Kidney epithelial cell (primary cell): Measurements from ENCODE around the gene LBHD1. TPM values are rescaled to one million over a fixed set of nuclear protein-coding genes. Genes with fewer than 3 reads are reported as not detected.
"Not testable (repeated sequence)": the region's sequence is repeated elsewhere in the genome, so short reads cannot be mapped to it uniquely, and the experiment has no call there.

Source experiments
- DNase-seq: peaks from one replicate; pipeline ENCODE4 v3.0.0-alpha.2; 2010; ENCODE audit warnings: low read depth
- H3K27me3 ChIP-seq: 2 replicates; pipeline ENCODE4 v1.6.0; 2011; ENCODE audit warnings: low read length; ENCODE audit not compliant: control insufficient read depth, insufficient read depth
- H3K36me3 ChIP-seq: 2 replicates; pipeline ENCODE4 v1.5.1; 2011; ENCODE audit warnings: low read length; ENCODE audit not compliant: control insufficient read depth, insufficient read depth
- H3K4me3 ChIP-seq: 2 replicates; pipeline ENCODE4 v1.5.1; 2011; ENCODE audit warnings: low read depth, mild to moderate bottlenecking, control low read depth, low read length
- CTCF ChIP-seq: IDR thresholded peaks from 2 replicates; pipeline ENCODE4 v1.5.1; 2011; ENCODE audit warnings: mild to moderate bottlenecking, moderate library complexity, low read length, control low read depth, inconsistent platforms; ENCODE audit not compliant: insufficient read depth, poor library complexity, severe bottlenecking
- total RNA-seq: library from RNA; depleted of rRNA; stranded (reverse); fragments of >200 nt; gene quantifications from 2 replicates; pipeline ENCODE4 v1.2.3, GENCODE V29; 2015

Gene LBHD1
- total RNA-seq, 1 donor from 2014 or later, result 4.6 TPM

- no peak for TF ChIP-seq CTCF
- Histone ChIP-seq H3K27me3 (no peaks in the 10 kb centered on the region), H3K4me3 (no peak overlapping the region), H3K36me3 (peaks cover 2% of the 10 kb centered on the region)
- no peak for DNase-seq
These were observed 36.3 kb upstream of the LBHD1 start for GRCh38 chr11:62708392-62708791.

DNA sequence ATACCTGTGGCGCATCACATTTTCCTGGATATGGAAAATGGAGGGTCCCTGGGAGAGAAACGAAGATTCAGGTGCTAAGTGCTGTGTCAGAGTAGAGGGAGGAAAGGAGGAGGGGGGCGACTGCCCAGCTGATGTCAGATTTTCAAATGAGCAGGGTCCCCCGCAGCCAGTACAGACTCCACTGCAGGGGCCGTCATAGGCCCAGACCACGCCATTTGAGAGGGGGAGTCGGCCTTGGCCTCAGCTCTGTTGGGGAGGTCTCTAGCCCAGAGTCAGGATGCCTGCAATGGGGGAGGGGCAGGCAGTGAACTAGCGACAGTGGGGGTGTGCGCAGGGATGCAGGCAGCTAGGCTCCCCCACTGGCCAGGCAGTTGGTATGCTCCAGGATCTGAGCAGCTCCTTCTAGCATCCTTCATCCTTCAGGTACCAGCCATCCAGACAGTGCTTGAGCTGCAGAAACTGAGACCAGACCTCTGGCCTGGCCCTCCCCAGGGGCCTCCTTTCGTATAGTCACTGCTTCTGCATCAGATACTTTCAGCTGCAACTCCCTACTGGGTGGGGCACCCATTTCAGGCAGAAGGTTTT lies 35.3 kb upstream of the LBHD1 start, which contains the start of the genes BSCL2 and GNG3:
Gene BSCL2 (minus strand): TSS at position 148 of the 585 bp plus-strand sequence. CDS start 229 bp downstream, outside the sequence.
Gene GNG3 (plus strand): TSS at position 400 of the 585 bp plus-strand sequence. CDS start 620 bp downstream, outside the sequence.
- H3K4me3 ChIP-seq, result peak within 1 kb of the TSS; percentile 41
- no peaks in the 10 kb centered on the region for H3K27me3 ChIP-seq
- no peak for TF ChIP-seq CTCF
- H3K36me3 ChIP-seq, result peaks cover 2% of the 10 kb centered on the region
- DNase-seq, result no peak

- no peak for TF ChIP-seq CTCF
- no peaks in the 10 kb centered on the region for H3K27me3 ChIP-seq
- no peak for DNase-seq
- no peak overlapping the region for H3K4me3 ChIP-seq
- H3K36me3 ChIP-seq, result peaks cover 2% of the 10 kb centered on the region
These were observed 34.8 kb upstream of the LBHD1 start for GRCh38 chr11:62706850-62707247.

- H3K27me3 ChIP-seq, result no peaks in the 10 kb centered on the region
- no peak for TF ChIP-seq CTCF
- peaks cover 2% of the 10 kb centered on the region for H3K36me3 ChIP-seq
- peak; percentile 72 for DNase-seq
- peak overlapping the region; percentile 59 for H3K4me3 ChIP-seq
These were observed 34.1 kb upstream of the LBHD1 start for GRCh38 chr11:62705880-62706849.

- peak overlapping the region; percentile 59 for H3K4me3 ChIP-seq
- peak; percentile 16 for TF ChIP-seq CTCF
- H3K36me3 ChIP-seq, result peaks cover 2% of the 10 kb centered on the region
- no peaks in the 10 kb centered on the region for H3K27me3 ChIP-seq
- DNase-seq, result no peak
These were observed 33.3 kb upstream of the LBHD1 start for GRCh38 chr11:62705413-62705812.

DNA sequence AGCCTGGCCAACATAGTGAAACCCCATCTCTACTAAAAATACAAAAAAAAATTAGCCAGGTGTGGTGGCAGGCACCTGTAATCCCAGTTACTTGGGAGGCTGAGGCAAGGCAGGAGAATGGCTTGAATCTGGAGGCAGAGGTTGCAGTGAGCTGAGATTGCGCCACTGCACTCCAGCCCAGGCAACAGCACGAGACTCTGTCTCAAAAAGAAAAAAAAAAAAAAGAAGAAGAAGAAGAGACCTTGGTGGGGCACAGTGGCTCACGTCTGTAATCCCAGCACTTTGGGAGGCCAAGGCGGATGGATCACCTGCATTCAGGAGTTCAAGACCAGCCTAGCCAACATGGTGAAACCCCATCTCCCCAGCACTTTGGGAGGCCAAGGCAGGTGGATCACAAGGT lies 31.9 kb upstream of the LBHD1 start:
- not testable (repeated sequence) for H3K27me3 ChIP-seq, H3K36me3 ChIP-seq, H3K4me3 ChIP-seq, DNase-seq
